ENCODE measurements around the gene FLNB.

Gene FLNB

DNA sequence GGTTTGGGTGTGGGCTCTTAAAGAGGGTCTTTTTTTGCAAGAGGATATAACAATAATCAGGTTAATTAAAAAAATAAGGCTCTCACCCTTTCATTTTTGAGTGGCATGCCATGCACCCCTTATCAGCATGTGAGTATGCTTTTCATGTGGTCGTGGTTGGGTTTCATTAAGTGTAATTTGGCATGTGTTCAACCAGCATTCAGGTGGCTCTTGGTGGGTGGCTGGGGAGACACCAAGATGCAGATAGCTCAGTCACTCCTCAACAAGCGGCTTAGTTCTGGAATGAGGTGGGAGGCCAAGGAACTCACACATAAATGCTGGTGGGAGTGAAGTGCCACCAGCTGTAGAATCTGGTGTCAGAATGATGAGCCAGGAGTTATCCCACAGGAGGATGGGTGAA lies 66.8 kb downstream of the FLNB start:
- peaks cover 0 to 30% of the 10 kb centered on the region in 2 experiments; a peak in 1 of 3 replicates for H3K36me3 ChIP-seq (ENCODE audit: control insufficient read depth in 2 of 2, insufficient read depth in 1 of 2, low read length in 2 of 2)
- CTCF ChIA-PET = interaction anchor here (0.6 kb wide), 1 partner anchor 148 kb away, joined by 3 read pairs; no protein-coding TSS in a partner anchor
- POLR2A ChIA-PET = no interaction called here
- no peak overlapping the region for H3K27ac ChIP-seq (ENCODE audit: extremely low read depth, low read depth, low read length)
- no peaks in the 10 kb centered on the region for H3K9me3 ChIP-seq (ENCODE audit: control insufficient read depth, insufficient read depth, low read depth, low read length)
- 0 out of 2 replicates have a peak, but pooled peaks cover 5% of the 10 kb centered on the region for H3K4me1 ChIP-seq (ENCODE audit: control insufficient read depth, insufficient read depth, low read length)
- TF ChIP-seq ZNF76 (tag by site-specific recombination; IDR thresholded peaks at IDR 0.05; ENCODE audit: borderline replicate concordance, low read depth) = no peak
- TF ChIP-seq EGR2 (tag by site-specific recombination; IDR thresholded peaks at IDR 0.05; ENCODE audit: low read depth) = peak; percentile 86
- peak; percentile 65 for TF ChIP-seq ZFHX2 (tag by site-specific recombination; conservative IDR thresholded peaks at IDR 0.05)
- no peak overlapping the region for H3K4me3 ChIP-seq (ENCODE audit: low read depth, low read length)

DNA sequence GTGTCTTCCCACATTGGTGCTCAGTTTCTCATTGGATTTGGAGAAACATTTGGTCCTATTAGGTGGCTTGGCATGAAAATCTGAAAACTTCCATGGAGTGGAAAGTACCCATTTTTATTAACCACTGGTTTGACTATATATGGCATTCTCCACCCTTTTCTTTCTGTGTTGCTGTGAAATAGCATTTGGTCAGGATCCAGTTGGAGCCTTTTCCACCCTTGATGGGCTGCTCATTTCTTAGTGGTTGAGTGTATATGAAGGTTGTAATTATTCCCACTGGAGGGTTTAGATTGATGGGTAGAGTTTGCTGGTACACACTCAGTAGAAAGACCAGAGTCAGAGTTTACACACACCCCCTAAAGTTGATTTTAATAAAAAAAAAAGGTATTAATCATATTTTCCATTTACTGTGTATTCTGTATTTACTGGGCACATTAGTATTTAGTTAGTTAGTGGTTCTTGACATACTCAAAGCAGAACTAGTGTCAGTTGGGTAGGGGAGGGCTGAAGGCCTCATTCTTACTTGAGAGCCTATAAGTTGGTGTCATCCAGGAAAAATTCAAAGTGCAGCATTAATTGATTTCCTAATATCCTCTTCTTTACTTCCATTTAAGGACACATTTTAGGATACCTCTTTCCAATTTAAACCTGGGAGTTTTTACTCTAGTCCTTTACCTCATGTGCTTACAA lies 69.5 kb downstream of the FLNB start:
- Histone ChIP-seq H3K9me3 (ENCODE audit: control insufficient read depth, insufficient read depth, low read depth, low read length) (no peaks in the 10 kb centered on the region), H3K27ac (ENCODE audit: extremely low read depth, low read depth, low read length) (no peak overlapping the region), H3K4me1 (ENCODE audit: control insufficient read depth, insufficient read depth, low read length) (no peaks in the 10 kb centered on the region), H3K36me3 (ENCODE audit: control insufficient read depth in 2 of 2, insufficient read depth in 1 of 2, low read length in 2 of 2) (peaks cover 0 to 44% of the 10 kb centered on the region in 2 experiments; a peak in 2 of 3 replicates), H3K4me3 (ENCODE audit: low read depth, low read length) (no peak overlapping the region)
- POLR2A ChIA-PET = no interaction called here
- TF ChIP-seq SP2 (tag by site-specific recombination; IDR thresholded peaks at IDR 0.05) (no peak), SP7 (tag by site-specific recombination; IDR thresholded peaks at IDR 0.05) (0 out of 2 replicates have a peak, but pooled peaks have one; percentile 26), ZNF302 (tag by site-specific recombination; IDR thresholded peaks at IDR 0.05; ENCODE audit: low read depth) (no peak)
- CTCF ChIA-PET = no interaction called here

DNA sequence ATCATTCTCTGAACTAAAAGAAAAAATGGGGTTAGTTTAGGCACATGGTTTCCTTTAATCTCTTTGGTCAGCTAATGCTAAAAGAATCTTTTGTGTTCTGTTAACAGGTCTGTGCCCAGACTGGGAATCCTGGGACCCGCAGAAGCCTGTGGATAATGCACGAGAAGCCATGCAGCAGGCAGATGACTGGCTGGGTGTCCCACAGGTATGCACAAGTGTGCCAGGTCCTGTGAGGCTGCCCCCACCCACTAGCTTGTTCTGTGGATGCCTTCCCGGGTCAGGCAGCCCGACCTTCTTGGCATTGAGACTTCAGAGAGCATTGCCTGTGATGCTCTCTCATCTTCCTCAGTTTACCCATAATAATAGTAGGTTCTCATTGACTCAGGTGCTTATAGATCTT lies 70.4 kb downstream of the FLNB start:
- no peak overlapping the region for H3K27ac ChIP-seq (ENCODE audit: extremely low read depth, low read depth, low read length)
- no peak for TF ChIP-seq ZNF404 (tag by site-specific recombination; IDR thresholded peaks at IDR 0.05)
- no peak for TF ChIP-seq MYNN (tag by site-specific recombination; IDR thresholded peaks at IDR 0.05; ENCODE audit: borderline replicate concordance)
- no peak for TF ChIP-seq ZBTB21 (tag by site-specific recombination; IDR thresholded peaks at IDR 0.05)
- TF ChIP-seq ZNF324 (tag by site-specific recombination; IDR thresholded peaks at IDR 0.05) = no peak
- TF ChIP-seq, protein P1, sequence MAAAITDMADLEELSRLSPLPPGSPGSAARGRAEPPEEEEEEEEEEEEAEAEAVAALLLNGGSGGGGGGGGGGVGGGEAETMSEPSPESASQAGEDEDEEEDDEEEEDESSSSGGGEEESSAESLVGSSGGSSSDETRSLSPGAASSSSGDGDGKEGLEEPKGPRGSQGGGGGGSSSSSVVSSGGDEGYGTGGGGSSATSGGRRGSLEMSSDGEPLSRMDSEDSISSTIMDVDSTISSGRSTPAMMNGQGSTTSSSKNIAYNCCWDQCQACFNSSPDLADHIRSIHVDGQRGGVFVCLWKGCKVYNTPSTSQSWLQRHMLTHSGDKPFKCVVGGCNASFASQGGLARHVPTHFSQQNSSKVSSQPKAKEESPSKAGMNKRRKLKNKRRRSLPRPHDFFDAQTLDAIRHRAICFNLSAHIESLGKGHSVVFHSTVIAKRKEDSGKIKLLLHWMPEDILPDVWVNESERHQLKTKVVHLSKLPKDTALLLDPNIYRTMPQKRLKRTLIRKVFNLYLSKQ (tag by site-specific recombination; IDR thresholded peaks at IDR 0.05; ENCODE audit: borderline replicate concordance) = no peak
- no peak for TF ChIP-seq GFI1B (tag by site-specific recombination; IDR thresholded peaks at IDR 0.05)
- no peak for TF ChIP-seq OSR2 (tag by site-specific recombination; IDR thresholded peaks at IDR 0.05)
- TF ChIP-seq ZNF19 (tag by site-specific recombination; IDR thresholded peaks at IDR 0.05; ENCODE audit: low read depth) = no peak
- no peak overlapping the region for H3K4me3 ChIP-seq (ENCODE audit: low read depth, low read length)
- no peaks in the 10 kb centered on the region for H3K4me1 ChIP-seq (ENCODE audit: control insufficient read depth, insufficient read depth, low read length)
- H3K9me3 ChIP-seq (ENCODE audit: control insufficient read depth, insufficient read depth, low read depth, low read length) = no peaks in the 10 kb centered on the region
- H3K36me3 ChIP-seq (ENCODE audit: control insufficient read depth in 2 of 2, insufficient read depth in 1 of 2, low read length in 2 of 2) = peaks cover 0 to 45% of the 10 kb centered on the region in 2 experiments; a peak in 2 of 3 replicates
- ChIA-PET POLR2A (no interaction called here), CTCF (interaction anchor here (0.6 kb wide), 1 partner anchor 97 kb away, joined by 3 read pairs; no protein-coding TSS in a partner anchor)

DNA sequence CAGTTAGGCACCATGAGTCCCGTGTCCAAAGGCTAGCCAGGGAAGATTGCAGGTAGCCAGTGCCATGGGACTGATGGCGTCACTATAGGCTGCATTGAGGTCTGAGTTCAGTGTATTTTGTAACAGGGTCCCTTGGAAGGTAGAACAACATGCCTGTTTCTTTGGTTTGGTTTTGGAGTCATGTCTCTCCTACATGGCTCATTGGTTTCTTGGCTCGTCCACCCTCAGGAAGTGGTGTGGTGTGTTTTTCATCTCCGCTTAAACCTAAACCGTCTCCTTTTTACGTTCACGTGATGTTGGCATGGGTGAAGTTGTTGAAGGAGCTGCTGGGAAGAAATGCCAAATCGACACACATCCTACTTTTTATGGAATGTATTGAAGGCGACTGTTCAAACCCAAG lies 71.6 kb downstream of the FLNB start:
- peaks cover 0 to 45% of the 10 kb centered on the region in 2 experiments; a peak in 2 of 3 replicates for H3K36me3 ChIP-seq (ENCODE audit: control insufficient read depth in 2 of 2, insufficient read depth in 1 of 2, low read length in 2 of 2)
- ChIA-PET CTCF (interaction anchor here (0.6 kb wide), 1 partner anchor 374 kb away, joined by 3 read pairs; no protein-coding TSS in a partner anchor), POLR2A (no interaction called here)
- H3K27ac ChIP-seq (ENCODE audit: extremely low read depth, low read depth, low read length) = no peak overlapping the region
- H3K4me1 ChIP-seq (ENCODE audit: control insufficient read depth, insufficient read depth, low read length) = no peaks in the 10 kb centered on the region
- H3K4me3 ChIP-seq (ENCODE audit: low read depth, low read length) = no peak overlapping the region
- no peaks in the 10 kb centered on the region for H3K9me3 ChIP-seq (ENCODE audit: control insufficient read depth, insufficient read depth, low read depth, low read length)
- TF ChIP-seq, protein P2, sequence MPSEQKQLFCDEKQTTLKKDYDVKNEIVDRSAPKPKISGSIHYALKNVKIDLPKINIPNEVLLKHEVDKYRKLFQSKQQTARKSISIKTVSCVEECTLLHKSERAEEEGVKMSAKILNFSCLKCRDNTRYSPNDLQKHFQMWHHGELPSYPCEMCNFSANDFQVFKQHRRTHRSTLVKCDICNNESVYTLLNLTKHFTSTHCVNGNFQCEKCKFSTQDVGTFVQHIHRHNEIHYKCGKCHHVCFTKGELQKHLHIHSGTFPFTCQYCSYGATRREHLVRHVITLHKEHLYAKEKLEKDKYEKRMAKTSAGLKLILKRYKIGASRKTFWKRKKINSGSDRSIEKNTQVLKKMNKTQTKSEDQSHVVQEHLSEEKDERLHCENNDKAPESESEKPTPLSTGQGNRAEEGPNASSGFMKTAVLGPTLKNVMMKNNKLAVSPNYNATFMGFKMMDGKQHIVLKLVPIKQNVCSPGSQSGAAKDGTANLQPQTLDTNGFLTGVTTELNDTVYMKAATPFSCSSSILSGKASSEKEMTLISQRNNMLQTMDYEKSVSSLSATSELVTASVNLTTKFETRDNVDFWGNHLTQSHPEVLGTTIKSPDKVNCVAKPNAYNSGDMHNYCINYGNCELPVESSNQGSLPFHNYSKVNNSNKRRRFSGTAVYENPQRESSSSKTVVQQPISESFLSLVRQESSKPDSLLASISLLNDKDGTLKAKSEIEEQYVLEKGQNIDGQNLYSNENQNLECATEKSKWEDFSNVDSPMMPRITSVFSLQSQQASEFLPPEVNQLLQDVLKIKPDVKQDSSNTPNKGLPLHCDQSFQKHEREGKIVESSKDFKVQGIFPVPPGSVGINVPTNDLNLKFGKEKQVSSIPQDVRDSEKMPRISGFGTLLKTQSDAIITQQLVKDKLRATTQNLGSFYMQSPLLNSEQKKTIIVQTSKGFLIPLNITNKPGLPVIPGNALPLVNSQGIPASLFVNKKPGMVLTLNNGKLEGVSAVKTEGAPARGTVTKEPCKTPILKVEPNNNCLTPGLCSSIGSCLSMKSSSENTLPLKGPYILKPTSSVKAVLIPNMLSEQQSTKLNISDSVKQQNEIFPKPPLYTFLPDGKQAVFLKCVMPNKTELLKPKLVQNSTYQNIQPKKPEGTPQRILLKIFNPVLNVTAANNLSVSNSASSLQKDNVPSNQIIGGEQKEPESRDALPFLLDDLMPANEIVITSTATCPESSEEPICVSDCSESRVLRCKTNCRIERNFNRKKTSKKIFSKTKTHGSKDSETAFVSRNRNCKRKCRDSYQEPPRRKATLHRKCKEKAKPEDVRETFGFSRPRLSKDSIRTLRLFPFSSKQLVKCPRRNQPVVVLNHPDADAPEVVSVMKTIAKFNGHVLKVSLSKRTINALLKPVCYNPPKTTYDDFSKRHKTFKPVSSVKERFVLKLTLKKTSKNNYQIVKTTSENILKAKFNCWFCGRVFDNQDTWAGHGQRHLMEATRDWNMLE (tag by site-specific recombination; conservative IDR thresholded peaks at IDR 0.05; ENCODE audit: low read depth) = no peak
- TF ChIP-seq, protein P3, sequence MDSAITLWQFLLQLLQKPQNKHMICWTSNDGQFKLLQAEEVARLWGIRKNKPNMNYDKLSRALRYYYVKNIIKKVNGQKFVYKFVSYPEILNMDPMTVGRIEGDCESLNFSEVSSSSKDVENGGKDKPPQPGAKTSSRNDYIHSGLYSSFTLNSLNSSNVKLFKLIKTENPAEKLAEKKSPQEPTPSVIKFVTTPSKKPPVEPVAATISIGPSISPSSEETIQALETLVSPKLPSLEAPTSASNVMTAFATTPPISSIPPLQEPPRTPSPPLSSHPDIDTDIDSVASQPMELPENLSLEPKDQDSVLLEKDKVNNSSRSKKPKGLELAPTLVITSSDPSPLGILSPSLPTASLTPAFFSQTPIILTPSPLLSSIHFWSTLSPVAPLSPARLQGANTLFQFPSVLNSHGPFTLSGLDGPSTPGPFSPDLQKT (IDR thresholded peaks at IDR 0.05; ENCODE audit: borderline replicate concordance, low read depth, low read length) = no peak
- TF ChIP-seq, protein P4, sequence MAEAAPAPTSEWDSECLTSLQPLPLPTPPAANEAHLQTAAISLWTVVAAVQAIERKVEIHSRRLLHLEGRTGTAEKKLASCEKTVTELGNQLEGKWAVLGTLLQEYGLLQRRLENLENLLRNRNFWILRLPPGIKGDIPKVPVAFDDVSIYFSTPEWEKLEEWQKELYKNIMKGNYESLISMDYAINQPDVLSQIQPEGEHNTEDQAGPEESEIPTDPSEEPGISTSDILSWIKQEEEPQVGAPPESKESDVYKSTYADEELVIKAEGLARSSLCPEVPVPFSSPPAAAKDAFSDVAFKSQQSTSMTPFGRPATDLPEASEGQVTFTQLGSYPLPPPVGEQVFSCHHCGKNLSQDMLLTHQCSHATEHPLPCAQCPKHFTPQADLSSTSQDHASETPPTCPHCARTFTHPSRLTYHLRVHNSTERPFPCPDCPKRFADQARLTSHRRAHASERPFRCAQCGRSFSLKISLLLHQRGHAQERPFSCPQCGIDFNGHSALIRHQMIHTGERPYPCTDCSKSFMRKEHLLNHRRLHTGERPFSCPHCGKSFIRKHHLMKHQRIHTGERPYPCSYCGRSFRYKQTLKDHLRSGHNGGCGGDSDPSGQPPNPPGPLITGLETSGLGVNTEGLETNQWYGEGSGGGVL (tag by site-specific recombination; IDR thresholded peaks at IDR 0.05) = no peak
- no peak for TF ChIP-seq ZNF621 (tag by site-specific recombination; IDR thresholded peaks at IDR 0.05)

All from HEK293 (cell line).